ENCODE data around the gene MGLL. TPM values are rescaled to one million over a fixed set of nuclear protein-coding genes. Genes with fewer than 3 reads are reported as not detected.

Gene MGLL
- total and polyA plus RNA-seq, 9 donors = 4.5 to 22.4 (median 13.3) TPM

DNA sequence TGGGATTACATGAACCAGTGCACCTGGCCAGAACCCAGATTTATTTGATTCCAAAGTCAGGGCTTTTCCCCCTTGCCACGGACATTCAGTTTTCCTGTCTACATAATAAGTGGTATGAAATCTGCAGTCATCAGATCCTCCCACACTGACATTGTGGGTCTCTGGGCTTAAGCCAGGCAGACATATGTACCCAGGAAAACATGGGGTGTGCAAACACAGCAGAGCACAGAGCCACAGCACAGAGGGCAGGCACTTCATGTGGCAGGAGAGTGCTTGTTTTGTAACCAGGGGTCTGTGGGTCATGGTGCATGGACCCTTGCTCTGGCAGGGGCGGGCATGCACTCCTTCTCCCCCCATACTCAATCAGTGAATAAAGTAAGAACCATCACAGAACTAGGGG lies 155.6 kb downstream of the MGLL start:
- H3K9me3 ChIP-seq = no peaks in the 10 kb centered on the region
- WGBS, 3 donors = 70 to 83% (median 80%) methylated on average over 2 of the region's 2 CpGs

DNA sequence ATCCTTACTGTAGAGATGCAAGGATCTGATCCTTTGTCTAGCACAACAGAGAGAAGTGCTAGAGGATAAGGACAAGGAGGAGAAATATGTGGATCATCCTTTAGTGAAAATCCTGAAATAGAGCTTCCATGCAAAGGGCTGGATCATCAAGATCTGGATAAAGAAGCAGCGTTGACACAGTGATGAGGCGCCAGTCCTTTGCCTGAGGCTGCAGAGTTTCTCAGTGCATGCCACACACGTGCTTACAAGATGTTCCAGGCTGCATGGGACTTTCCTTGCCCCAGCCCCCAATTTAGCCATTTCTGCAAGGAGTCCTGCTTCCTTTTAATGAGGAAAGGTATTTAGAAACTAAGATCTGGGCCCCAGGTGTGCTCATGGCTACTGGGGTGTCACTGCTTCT lies 156.7 kb downstream of the MGLL start:
- no peaks in the 10 kb centered on the region for H3K27me3 ChIP-seq
- no peaks in the 10 kb centered on the region for H3K4me1 ChIP-seq (ENCODE audit: insufficient read depth)
- TF ChIP-seq EP300 (IDR thresholded peaks at IDR 0.05) (no peak), POLR2A (IDR thresholded peaks at IDR 0.05) (no peak)
- TF ChIP-seq, protein P1, sequence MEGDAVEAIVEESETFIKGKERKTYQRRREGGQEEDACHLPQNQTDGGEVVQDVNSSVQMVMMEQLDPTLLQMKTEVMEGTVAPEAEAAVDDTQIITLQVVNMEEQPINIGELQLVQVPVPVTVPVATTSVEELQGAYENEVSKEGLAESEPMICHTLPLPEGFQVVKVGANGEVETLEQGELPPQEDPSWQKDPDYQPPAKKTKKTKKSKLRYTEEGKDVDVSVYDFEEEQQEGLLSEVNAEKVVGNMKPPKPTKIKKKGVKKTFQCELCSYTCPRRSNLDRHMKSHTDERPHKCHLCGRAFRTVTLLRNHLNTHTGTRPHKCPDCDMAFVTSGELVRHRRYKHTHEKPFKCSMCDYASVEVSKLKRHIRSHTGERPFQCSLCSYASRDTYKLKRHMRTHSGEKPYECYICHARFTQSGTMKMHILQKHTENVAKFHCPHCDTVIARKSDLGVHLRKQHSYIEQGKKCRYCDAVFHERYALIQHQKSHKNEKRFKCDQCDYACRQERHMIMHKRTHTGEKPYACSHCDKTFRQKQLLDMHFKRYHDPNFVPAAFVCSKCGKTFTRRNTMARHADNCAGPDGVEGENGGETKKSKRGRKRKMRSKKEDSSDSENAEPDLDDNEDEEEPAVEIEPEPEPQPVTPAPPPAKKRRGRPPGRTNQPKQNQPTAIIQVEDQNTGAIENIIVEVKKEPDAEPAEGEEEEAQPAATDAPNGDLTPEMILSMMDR (IDR thresholded peaks at IDR 0.05) = no peak
- no peak for DNase-seq
- H3K9me3 ChIP-seq = no peaks in the 10 kb centered on the region
- 92 to 98% (median 93%) methylated on average over 3 of the region's 3 CpGs for WGBS, 3 donors
- H3K27ac ChIP-seq = no peak overlapping the region
- intact Hi-C loops (cut with DNase I) = no loop called here
- no peaks in the 10 kb centered on the region for H3K36me3 ChIP-seq
- no peak overlapping the region for H3K4me3 ChIP-seq

More for the DNA sequence above, 155.6 kb downstream of the MGLL start:
- no peak for DNase-seq
- Histone ChIP-seq H3K36me3 (no peaks in the 10 kb centered on the region), H3K4me3 (no peak overlapping the region), H3K27me3 (no peaks in the 10 kb centered on the region), H3K27ac (no peak overlapping the region), H3K4me1 (ENCODE audit: insufficient read depth) (peaks cover 4% of the 10 kb centered on the region)
- intact Hi-C loops (cut with DNase I) = no loop called here
- TF ChIP-seq EP300 (IDR thresholded peaks at IDR 0.05) (no peak), POLR2A (IDR thresholded peaks at IDR 0.05) (no peak)
- TF ChIP-seq, protein P1 (IDR thresholded peaks at IDR 0.05) = no peak

DNA sequence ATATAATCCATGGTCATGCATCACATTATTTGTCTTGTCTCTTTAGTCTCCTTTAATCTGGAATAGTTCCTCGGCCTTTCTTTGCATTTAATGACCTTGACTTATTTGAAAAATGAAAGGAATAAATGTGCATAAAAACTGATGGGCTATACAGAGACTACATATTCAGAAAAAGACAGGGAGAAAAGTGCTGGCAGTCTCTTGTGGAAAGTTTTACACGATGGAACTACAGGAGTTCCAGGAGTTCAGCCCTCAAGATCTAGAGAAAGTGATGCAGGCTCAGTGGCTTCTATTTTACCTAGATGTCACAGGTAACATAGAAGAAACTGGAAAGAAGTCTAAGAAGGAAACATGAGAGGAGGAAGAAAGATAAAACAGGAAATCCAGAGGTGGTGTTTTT lies 157.2 kb downstream of the MGLL start:
- no peaks in the 10 kb centered on the region for H3K9me3 ChIP-seq
- 68 to 72% (median 70%) methylated on average over 2 of the region's 2 CpGs for WGBS, 3 donors
- DNase-seq = no peak
- no peaks in the 10 kb centered on the region for H3K27me3 ChIP-seq
- intact Hi-C loops (cut with DNase I) = no loop called here
- no peaks in the 10 kb centered on the region for H3K4me1 ChIP-seq (ENCODE audit: insufficient read depth)
- TF ChIP-seq, protein P1 (IDR thresholded peaks at IDR 0.05) = no peak
- TF ChIP-seq POLR2A (IDR thresholded peaks at IDR 0.05) = no peak
- no peak for TF ChIP-seq EP300 (IDR thresholded peaks at IDR 0.05)
- no peak overlapping the region for H3K27ac ChIP-seq
- H3K36me3 ChIP-seq = no peaks in the 10 kb centered on the region
- H3K4me3 ChIP-seq = no peak overlapping the region

DNA sequence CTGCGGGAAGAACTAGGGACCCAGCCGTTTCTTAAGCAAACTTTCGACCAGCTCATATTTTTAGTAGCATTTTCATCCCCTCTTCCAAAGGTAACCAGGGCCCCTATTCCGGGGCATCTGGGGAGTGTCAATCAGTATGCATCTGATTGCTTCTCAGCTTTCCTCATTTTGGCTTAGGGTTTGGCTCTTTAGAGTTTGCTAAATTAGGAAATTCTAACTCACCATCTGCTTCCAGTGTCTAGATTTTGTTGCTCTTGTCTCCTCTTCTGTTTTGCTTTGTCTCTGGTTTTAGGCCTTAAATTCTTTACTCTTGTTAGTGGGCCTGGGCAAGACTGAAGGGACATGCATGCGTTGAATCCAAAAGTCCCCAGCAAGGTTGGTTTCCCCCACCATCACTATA lies 159.2 kb downstream of the MGLL start:
- intact Hi-C loops (cut with DNase I) = no loop called here
- Histone ChIP-seq H3K9me3 (no peaks in the 10 kb centered on the region), H3K27ac (no peak overlapping the region), H3K4me1 (ENCODE audit: insufficient read depth) (no peaks in the 10 kb centered on the region), H3K36me3 (no peaks in the 10 kb centered on the region), H3K4me3 (no peak overlapping the region), H3K27me3 (no peaks in the 10 kb centered on the region)
- TF ChIP-seq, protein P1 (IDR thresholded peaks at IDR 0.05) = no peak
- TF ChIP-seq EP300 (IDR thresholded peaks at IDR 0.05) (no peak), POLR2A (IDR thresholded peaks at IDR 0.05) (no peak)
- 50 to 74% (median 58%) methylated on average over 5 of the region's 5 CpGs for WGBS, 3 donors
- no peak for DNase-seq

Data from ovary (tissue), 9 donors.